Mammary microvascular endothelial cell (primary cell): ENCODE measurements around the gene STRC. TPM values are rescaled to one million over a fixed set of nuclear protein-coding genes. Genes with fewer than 3 reads are reported as not detected.

ENCODE experiments used
- total RNA-seq: library from RNA; depleted of rRNA; stranded (reverse); fragments of >200 nt; gene quantifications from 2 replicates; pipeline ENCODE4 v1.2.3, GENCODE V29; 2015

The STRC gene
- not detected in 2 replicates for total RNA-seq

DNA sequence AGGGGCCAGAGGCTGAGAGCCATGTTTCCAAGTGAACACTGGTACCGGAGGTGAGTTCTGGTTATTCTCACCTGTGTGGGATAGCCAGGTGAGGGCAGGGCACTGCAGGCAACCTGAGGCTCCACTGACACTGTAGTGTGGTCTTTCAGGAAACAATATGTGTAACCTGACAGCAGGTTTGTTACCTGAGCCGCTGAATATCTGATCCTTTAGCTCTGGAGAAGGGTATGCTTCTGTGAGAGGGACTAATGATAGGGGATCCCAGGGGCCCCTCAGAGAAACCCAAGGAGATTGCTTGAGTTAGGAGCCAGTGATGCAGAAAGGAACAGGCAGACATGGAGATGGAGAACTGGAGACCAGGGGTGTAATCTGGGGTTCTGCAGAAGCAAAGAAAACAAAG lies at the start of gene STRC:
Gene STRC (minus strand): TSS at position 101 of the 400 bp plus-strand sequence. CDS start 78 bp downstream, at position 23.

DNA sequence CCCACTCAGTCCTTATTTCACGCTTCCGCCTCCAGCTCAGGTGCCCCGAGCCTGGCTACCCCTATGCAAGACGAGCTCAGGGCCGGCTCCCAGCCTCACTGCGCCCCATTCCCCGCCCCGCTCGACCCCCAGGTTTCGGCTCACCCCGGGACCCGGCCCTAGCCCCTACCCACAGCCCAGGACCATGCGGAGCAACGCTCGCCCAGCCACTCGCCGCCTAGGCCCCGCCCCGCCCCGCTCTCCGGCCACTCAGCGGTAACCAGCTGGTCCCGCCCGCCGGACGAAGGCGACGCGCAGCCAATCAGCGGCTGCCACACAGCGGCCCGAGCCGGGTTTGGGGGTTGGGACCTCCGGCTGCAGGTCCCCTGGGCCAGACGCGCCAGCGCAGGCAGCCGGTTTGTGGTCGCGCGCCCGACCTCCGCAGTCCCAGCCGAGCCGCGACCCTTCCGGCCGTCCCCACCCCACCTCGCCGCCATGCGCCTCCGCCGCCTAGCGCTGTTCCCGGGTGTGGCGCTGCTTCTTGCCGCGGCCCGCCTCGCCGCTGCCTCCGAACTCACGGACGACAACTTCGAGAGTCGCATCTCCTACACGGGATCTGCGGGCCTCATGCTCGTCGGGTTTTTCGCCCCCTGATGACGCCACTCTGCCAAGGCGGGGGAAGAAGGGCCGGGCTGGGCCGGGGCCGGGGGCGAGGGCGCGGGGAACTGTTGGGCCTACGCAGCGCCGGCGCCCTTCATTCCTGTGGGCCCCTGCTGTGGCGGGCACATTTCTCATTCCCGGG lies 30.2 kb upstream of the STRC start, which contains the start of gene CATSPER2:
Gene CATSPER2 (minus strand): TSS at position 196 of the 781 bp plus-strand sequence. CDS start 783 bp downstream, outside the sequence.

DNA sequence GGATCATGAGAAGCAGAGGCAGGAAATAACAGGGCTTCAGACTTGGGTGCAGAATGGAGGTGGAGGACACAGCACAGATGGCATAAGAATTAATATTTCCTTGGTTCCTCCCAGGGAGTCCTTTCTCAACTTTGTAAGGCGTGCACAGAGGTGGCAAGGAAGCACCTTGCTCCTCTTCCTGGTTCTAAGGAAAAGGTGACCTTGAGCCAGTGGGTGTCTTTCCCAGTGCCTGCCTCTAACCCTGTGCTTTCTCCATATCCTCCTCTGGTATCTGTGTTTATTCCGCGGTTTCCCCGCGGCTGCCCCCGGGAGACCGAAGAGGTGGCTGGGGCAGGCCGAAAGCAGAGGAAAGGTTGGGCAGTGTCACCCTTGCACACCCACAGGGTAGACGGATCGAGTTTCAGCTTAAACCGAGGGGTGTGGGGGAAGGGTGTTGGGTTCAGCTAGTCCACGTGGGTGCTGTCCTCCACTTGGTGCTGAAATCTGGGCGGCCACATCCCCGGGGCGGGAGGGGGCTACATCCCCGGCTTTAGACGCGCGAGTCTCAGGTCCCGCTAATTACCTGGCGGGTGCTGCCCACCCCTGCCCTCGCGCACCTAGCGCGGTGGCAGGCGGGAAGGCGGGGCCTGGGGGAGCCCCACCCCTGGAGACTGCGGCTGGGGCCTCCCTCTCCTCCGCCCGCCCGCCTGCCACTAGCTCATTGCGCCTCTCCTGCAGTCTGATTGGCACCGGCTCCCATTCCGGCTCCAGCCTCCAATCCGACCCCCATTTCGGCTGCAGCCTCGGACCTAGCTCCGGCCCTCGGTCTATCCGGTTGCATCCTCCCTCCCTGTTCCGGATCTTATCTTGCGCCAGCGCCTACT lies 25.0 kb downstream of the STRC start, which contains the start of gene CKMT1B:
Gene CKMT1B (plus strand): TSS at position 700 of the 863 bp plus-strand sequence. CDS start 192 bp downstream, outside the sequence.

DNA sequence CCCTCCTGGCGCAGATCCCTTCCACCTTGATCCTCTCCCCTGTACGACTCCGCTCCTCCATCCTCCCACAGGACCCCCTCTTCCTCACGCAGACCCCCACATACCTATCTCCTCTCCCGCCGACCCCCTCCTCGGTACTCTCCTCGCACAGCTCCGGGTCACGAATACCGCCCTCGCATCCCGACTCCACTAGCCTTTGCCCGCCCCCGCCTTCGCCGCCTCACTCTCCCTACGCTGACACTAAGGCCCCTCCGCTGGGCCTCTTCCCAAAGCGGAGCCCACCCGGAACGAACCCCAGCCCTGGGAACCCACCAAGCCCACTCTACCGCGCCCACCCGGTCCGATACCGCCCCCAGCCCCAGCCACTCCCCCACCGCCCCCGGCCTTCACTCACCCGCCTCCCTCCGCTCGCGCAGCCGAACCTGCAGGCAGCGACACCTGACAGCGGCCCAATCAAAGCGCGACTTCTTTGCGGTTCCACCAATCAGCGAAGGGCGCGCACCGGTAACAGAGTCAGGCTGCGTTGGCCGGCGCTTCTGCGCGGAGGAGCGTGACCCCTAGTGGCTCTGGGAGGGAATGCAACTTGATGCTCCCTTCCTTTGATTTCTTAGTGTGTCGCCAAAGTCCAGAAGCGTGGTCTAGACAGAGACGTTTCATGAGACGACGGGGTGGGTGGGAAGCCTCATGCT lies 28.7 kb downstream of the STRC start, which contains the start of gene PPIP5K1:
Gene PPIP5K1 (minus strand): TSS at position 431 of the 689 bp plus-strand sequence. CDS start 5,704 bp downstream, outside the sequence.

Other genes starting within 250 kb of the STRC start
- gene ZSCAN29, start 247.8 kb downstream of the STRC start, total RNA-seq = 5.8 and 7.2 TPM in 2 replicates
- 13.9 and 15.9 TPM in 2 replicates for gene TUBGCP4, start 247.7 kb downstream of the STRC start, total RNA-seq
- 19.8 and 24.3 TPM in 2 replicates for gene TP53BP1, start 125.6 kb downstream of the STRC start, total RNA-seq
- gene MAP1A, start 101.2 kb downstream of the STRC start, total RNA-seq = 0.67 and 0.84 TPM in 2 replicates
- 7.4 and 22.0 TPM in 2 replicates for gene PPIP5K1, start 28.6 kb downstream of the STRC start, total RNA-seq
- gene CKMT1B, start 24.8 kb downstream of the STRC start, total RNA-seq = not detected in 2 replicates
- gene CATSPER2, start 30.0 kb upstream of the STRC start, total RNA-seq = 0.33 and 3.0 TPM in 2 replicates
- gene CKMT1A, start 75.1 kb upstream of the STRC start, total RNA-seq = not detected in 2 replicates
- 271 and 278 TPM in 2 replicates for gene PDIA3, start 127.6 kb upstream of the STRC start, total RNA-seq
- 1.8 and 3.1 TPM in 2 replicates for gene ELL3, start 158.2 kb upstream of the STRC start, total RNA-seq
- gene SERF2, start 173.5 kb upstream of the STRC start, total RNA-seq = 1,358 and 1,405 TPM in 2 replicates
- 0.05 TPM in 1 of 2 replicates, not detected in the other for gene SERINC4, start 181.4 kb upstream of the STRC start, total RNA-seq
- 10.3 and 16.8 TPM in 2 replicates for gene HYPK, start 181.8 kb upstream of the STRC start, total RNA-seq
- 22.1 and 23.7 TPM in 2 replicates for gene MFAP1, start 205.9 kb upstream of the STRC start, total RNA-seq
- 18.5 and 18.9 TPM in 2 replicates for gene WDR76, start 208.2 kb upstream of the STRC start, total RNA-seq